ENCODE measurements around the gene AK8. TPM values are rescaled to one million over a fixed set of nuclear protein-coding genes. Genes with fewer than 3 reads are reported as not detected.
A peak's percentile ranks its signal among the peaks of the same experiment; 100 is the strongest.

The AK8 gene
- total RNA-seq, 1 experiment from 2014 or later, result 0.42 TPM

GRCh38 chr9:132802121-132802795 lies 75.8 kb downstream of the AK8 start:
- no peak for DNase-seq (ENCODE audit: unreplicated experiment)
- CTCF ChIA-PET, result interaction anchor here (0.8 to 0.9 kb wide), 2 partner anchors 100 to 296 kb away, joined by 3 to 4 read pairs; no protein-coding TSS in a partner anchor
- POLR2A ChIA-PET, result no interaction called here
- intact Hi-C loops (cut with micrococcal nuclease), result loop anchor here (5.0 kb wide), 2 partner anchors 130 to 170 kb away; partner anchors contain the start of gene GTF3C4
- Mint-ChIP-seq H3K36me3 (ENCODE audit: insufficient read depth, unreplicated experiment) (no peaks in the 10 kb centered on the region), H3K4me1 (ENCODE audit: insufficient read depth, unreplicated experiment) (no peaks in the 10 kb centered on the region), H3K9me3 (ENCODE audit: unreplicated experiment) (no peaks in the 10 kb centered on the region), H3K27ac (ENCODE audit: low read depth, unreplicated experiment) (no peak overlapping the region), H3K4me3 (ENCODE audit: unreplicated experiment) (no peak overlapping the region), H3K27me3 (ENCODE audit: insufficient read depth, unreplicated experiment) (peaks cover 20% of the 10 kb centered on the region)
- TF ChIP-seq CTCF (IDR thresholded peaks at IDR 0.05; ENCODE audit: unreplicated experiment), result no peak
- no TSS peak for BruUV-seq (replicated peaks)

- no TSS peak for BruUV-seq (replicated peaks)
- intact Hi-C loops (cut with micrococcal nuclease), result loop anchor here (5.0 kb wide), 2 partner anchors 129 to 171 kb away; partner anchors contain the start of gene GTF3C4
- Mint-ChIP-seq H3K4me3 (ENCODE audit: unreplicated experiment) (no peak overlapping the region), H3K4me1 (ENCODE audit: insufficient read depth, unreplicated experiment) (no peaks in the 10 kb centered on the region), H3K36me3 (ENCODE audit: insufficient read depth, unreplicated experiment) (no peaks in the 10 kb centered on the region), H3K27ac (ENCODE audit: low read depth, unreplicated experiment) (no peak overlapping the region), H3K27me3 (ENCODE audit: insufficient read depth, unreplicated experiment) (peaks cover 14% of the 10 kb centered on the region), H3K9me3 (ENCODE audit: unreplicated experiment) (no peaks in the 10 kb centered on the region)
- no peak for TF ChIP-seq CTCF (IDR thresholded peaks at IDR 0.05; ENCODE audit: unreplicated experiment)
- ChIA-PET CTCF (no interaction called here), POLR2A (no interaction called here)
- no peak for DNase-seq (ENCODE audit: unreplicated experiment)
These were observed 76.4 kb downstream of the AK8 start for GRCh38 chr9:132801659-132802058.

GRCh38 chr9:132800038-132800648 lies 77.9 kb downstream of the AK8 start:
- H3K27me3 Mint-ChIP-seq (ENCODE audit: insufficient read depth, unreplicated experiment), result peaks cover 11% of the 10 kb centered on the region
- intact Hi-C loops (cut with micrococcal nuclease), result loop anchor here (1.0 to 5.0 kb wide), 4 partner anchors 128 to 389 kb away; partner anchors contain the start of gene GTF3C4
- H3K4me1 Mint-ChIP-seq (ENCODE audit: insufficient read depth, unreplicated experiment), result no peaks in the 10 kb centered on the region
- peak; percentile 89 for TF ChIP-seq CTCF (IDR thresholded peaks at IDR 0.05; ENCODE audit: unreplicated experiment)
- peak; percentile 78 for DNase-seq (ENCODE audit: unreplicated experiment)
- POLR2A ChIA-PET, result interaction anchor here (0.8 to 1.1 kb wide), 3 partner anchors 31 to 292 kb away, joined by 3 to 4 read pairs (median 3); partner anchors contain the start of genes DDX31 and GTF3C4
- CTCF ChIA-PET, result interaction anchor here (0.5 to 2.6 kb wide), 12 partner anchors 12 to 994 kb away, joined by 3 to 12 read pairs (median 4); partner anchors contain the start of gene CFAP77
- no peaks in the 10 kb centered on the region for H3K36me3 Mint-ChIP-seq (ENCODE audit: insufficient read depth, unreplicated experiment)
- H3K27ac Mint-ChIP-seq (ENCODE audit: low read depth, unreplicated experiment), result no peak overlapping the region
- H3K4me3 Mint-ChIP-seq (ENCODE audit: unreplicated experiment), result no peak overlapping the region
- H3K9me3 Mint-ChIP-seq (ENCODE audit: unreplicated experiment), result no peaks in the 10 kb centered on the region
- no TSS peak for BruUV-seq (replicated peaks)
